Measurements from ENCODE around the gene RPL10A.
"Not testable (repeated sequence)": the region's sequence is repeated elsewhere in the genome, so short reads cannot be mapped to it uniquely, and the experiment has no call there.

RPL10A gene

DNA sequence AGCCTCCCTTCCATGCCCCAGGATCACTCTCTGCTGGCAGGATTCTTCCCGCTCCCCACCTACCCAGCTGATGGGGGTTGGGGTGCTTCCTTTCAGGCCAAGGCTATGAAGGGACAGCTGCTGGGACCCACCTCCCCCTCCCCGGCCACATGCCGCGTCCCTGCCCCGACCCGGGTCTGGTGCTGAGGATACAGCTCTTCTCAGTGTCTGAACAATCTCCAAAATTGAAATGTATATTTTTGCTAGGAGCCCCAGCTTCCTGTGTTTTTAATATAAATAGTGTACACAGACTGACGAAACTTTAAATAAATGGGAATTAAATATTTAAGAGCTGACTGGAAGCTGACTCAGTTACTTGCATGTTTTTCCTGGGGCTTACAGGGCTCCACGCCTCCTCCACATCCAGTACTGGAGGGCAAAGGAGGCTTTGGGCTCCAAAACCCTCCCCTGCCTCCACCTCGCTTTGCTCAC lies 40.3 kb upstream of the RPL10A start:
- DNase-seq (ENCODE audit: low read depth, low spot score) = peak; percentile 56
- TF ChIP-seq, protein P1, sequence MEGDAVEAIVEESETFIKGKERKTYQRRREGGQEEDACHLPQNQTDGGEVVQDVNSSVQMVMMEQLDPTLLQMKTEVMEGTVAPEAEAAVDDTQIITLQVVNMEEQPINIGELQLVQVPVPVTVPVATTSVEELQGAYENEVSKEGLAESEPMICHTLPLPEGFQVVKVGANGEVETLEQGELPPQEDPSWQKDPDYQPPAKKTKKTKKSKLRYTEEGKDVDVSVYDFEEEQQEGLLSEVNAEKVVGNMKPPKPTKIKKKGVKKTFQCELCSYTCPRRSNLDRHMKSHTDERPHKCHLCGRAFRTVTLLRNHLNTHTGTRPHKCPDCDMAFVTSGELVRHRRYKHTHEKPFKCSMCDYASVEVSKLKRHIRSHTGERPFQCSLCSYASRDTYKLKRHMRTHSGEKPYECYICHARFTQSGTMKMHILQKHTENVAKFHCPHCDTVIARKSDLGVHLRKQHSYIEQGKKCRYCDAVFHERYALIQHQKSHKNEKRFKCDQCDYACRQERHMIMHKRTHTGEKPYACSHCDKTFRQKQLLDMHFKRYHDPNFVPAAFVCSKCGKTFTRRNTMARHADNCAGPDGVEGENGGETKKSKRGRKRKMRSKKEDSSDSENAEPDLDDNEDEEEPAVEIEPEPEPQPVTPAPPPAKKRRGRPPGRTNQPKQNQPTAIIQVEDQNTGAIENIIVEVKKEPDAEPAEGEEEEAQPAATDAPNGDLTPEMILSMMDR (IDR thresholded peaks at IDR 0.05; ENCODE audit: insufficient read depth, low read length, missing control alignments) = no peak
- CTCF ChIA-PET = interaction anchor here (0.9 to 25.2 kb wide), 8 partner anchors 9 to 103 kb away, joined by 3 to 349 read pairs (median 5); partner anchors contain the start of genes FANCE and PPARD
- H3K4me3 ChIP-seq (ENCODE audit: low read depth, low read length) = no peak overlapping the region
- POLR2A ChIA-PET = interaction anchor here (1.3 kb wide), 1 partner anchor 12 kb away, joined by 4 read pairs; no protein-coding TSS in a partner anchor

GRCh38 chr6:35428421-35429149 lies 39.6 kb upstream of the RPL10A start:
- TF ChIP-seq, protein P1 (IDR thresholded peaks at IDR 0.05; ENCODE audit: insufficient read depth, low read length, missing control alignments) = no peak
- POLR2A ChIA-PET = no interaction called here
- no peak overlapping the region for H3K4me3 ChIP-seq (ENCODE audit: low read depth, low read length)
- DNase-seq (ENCODE audit: low read depth, low spot score) = no peak
- CTCF ChIA-PET = interaction anchor here (0.9 to 25.2 kb wide), 8 partner anchors 9 to 104 kb away, joined by 3 to 349 read pairs (median 5); partner anchors contain the start of genes FANCE and PPARD

GRCh38 chr6:35429463-35429862 lies 38.7 kb upstream of the RPL10A start:
- POLR2A ChIA-PET = no interaction called here
- no peak overlapping the region for H3K4me3 ChIP-seq (ENCODE audit: low read depth, low read length)
- no peak for DNase-seq (ENCODE audit: low read depth, low spot score)
- TF ChIP-seq, protein P1 (IDR thresholded peaks at IDR 0.05; ENCODE audit: insufficient read depth, low read length, missing control alignments) = no peak
- CTCF ChIA-PET = interaction anchor here (1.2 to 25.2 kb wide), 5 partner anchors 10 to 97 kb away, joined by 3 to 349 read pairs (median 17); partner anchors contain the start of gene FANCE

DNA sequence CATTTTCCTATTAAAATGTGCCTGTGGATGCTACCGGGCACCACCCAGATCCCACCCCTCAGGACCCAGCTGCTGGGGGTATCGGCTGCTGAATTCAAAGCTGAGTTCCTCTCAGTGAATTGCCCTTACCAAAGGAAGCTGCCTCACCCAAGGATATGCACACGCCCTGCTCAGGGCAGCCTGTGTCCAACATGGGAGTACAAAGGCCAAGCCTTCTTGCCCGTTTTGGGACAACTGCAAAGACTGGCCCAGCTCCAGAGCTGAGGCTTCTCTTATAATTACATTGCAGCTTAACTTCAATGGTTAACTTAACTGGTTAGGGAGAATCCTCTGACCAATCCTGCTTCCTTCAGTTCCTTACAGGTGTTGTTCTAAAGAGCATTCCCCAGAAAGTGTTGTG lies 35.9 kb upstream of the RPL10A start:
- H3K4me3 ChIP-seq (ENCODE audit: low read depth, low read length) = no peak overlapping the region
- TF ChIP-seq, protein P1 (IDR thresholded peaks at IDR 0.05; ENCODE audit: insufficient read depth, low read length, missing control alignments) = no peak
- ChIA-PET CTCF (interaction anchor here (0.8 to 10.5 kb wide), 3 partner anchors 12 to 17 kb away, joined by 3 to 91 read pairs (median 17); partner anchors contain the start of gene FANCE), POLR2A (no interaction called here)
- no peak for DNase-seq (ENCODE audit: low read depth, low spot score)

DNA sequence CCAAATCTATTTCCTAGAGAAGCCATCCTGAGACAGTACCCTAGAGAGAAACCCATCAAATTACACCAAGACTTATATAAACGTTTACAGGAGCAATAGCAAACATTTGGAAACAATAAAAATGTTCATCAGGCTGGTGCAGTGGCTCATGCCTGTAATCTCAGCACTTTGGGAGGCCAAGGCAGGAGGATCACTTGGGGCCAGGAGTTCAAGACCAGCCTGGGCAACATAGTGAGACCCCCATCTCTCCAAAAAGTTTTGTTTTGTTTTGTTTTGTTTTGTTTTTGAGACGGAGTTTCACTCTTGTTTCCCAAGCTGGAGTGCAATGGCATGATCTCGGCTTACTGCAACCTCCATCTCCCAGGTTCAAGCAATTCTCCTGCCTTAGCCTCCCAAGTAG lies 35.5 kb upstream of the RPL10A start:
- CTCF ChIA-PET = interaction anchor here (4.3 to 10.5 kb wide), 2 partner anchors 13 to 17 kb away, joined by 17 to 91 read pairs; partner anchors contain the start of gene FANCE
- POLR2A ChIA-PET; H3K4me3 ChIP-seq (ENCODE audit: low read depth, low read length); DNase-seq (ENCODE audit: low read depth, low spot score): not testable (repeated sequence)

DNA sequence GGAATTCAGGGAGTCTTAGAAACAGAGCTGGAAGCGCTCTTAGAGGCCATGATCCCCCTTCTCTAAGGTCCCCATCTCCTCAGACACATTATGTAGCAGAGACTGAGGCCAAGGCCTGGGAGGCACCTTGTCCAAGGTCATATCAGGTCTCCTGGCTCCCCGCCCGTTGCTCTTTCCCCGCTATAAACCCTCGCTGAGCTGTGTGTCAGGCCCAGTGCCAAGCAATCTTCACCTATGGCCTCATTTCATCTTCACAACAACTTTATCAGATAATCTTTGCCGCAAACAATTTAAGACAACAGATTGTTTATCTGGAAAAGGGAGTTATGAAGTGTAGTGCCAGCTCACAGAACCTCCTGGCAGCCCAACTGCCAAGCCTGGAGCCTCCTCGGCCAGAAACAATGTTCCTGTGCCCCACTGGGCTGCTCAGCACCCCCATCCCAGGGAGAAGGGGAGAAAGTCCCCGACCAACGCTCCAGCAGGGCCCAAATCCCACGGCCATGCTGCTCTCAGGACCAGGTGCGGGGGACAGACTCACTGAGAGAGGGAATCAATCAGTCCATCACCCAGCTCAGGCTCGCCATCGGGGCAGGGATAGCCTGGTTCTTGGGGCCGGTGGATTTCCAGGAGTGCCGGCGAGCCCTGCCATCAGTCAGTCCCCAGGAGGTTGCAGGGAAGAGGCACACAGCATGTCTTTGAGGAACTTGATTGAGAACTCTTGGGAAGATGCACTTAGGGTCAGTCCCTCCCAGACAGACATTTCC lies 32.9 kb upstream of the RPL10A start:
- no peak for DNase-seq (ENCODE audit: low read depth, low spot score)
- TF ChIP-seq, protein P1 (IDR thresholded peaks at IDR 0.05; ENCODE audit: insufficient read depth, low read length, missing control alignments) = no peak
- POLR2A ChIA-PET = no interaction called here
- CTCF ChIA-PET = interaction anchor here (1.0 to 10.5 kb wide), 5 partner anchors 14 to 94 kb away, joined by 3 to 91 read pairs (median 7); partner anchors contain the start of genes FANCE, PPARD and RPL10A
- H3K4me3 ChIP-seq (ENCODE audit: low read depth, low read length) = no peak overlapping the region

All from AG04449 (cell line).